Loucy (cell line): Measurements from ENCODE around the gene IGF2BP1.

Experiments used
- H2AFZ ChIP-seq: fragments of 200-600 bp; sonication (generic); 2 replicates; pipeline ENCODE4 v1.6.0; 2016; ENCODE audit warnings: antibody characterized with exemption, mild to moderate bottlenecking, low read length, moderate library complexity
- H3F3A ChIP-seq: fragments of 200-600 bp; 2 replicates; pipeline ENCODE4 v1.6.0; 2016; ENCODE audit warnings: antibody characterized with exemption, low read depth, mild to moderate bottlenecking
- H3K27me3 ChIP-seq: fragments of 200-600 bp; sonication (generic); 2 replicates; pipeline ENCODE4 v1.6.1; 2014; ENCODE audit warnings: low read length, mild to moderate bottlenecking; ENCODE audit not compliant: insufficient read depth, poor library complexity, severe bottlenecking
- H3K36me3 ChIP-seq: fragments of 200-600 bp; sonication (generic); 2 replicates; pipeline ENCODE4 v1.6.1; 2016; ENCODE audit warnings: low read length; ENCODE audit not compliant: insufficient read depth
- H3K4me1 ChIP-seq: fragments of 200-600 bp; sonication (generic); 2 replicates; pipeline ENCODE4 v1.5.1; 2014; ENCODE audit warnings: low read length, mild to moderate bottlenecking; ENCODE audit not compliant: insufficient read depth, poor library complexity, severe bottlenecking
- H3K4me2 ChIP-seq: fragments of 200-600 bp; sonication (generic); 2 replicates; pipeline ENCODE4 v1.6.0; 2014; ENCODE audit warnings: antibody characterized with exemption, low read length, low read depth, mild to moderate bottlenecking; ENCODE audit not compliant: poor library complexity, severe bottlenecking
- H3K4me3 ChIP-seq: fragments of 200-600 bp; sonication (generic); 2 replicates; pipeline ENCODE4 v1.5.1; 2014; ENCODE audit warnings: low read length, mild to moderate bottlenecking, mixed read lengths; ENCODE audit not compliant: poor library complexity, severe bottlenecking
- H3K79me2 ChIP-seq: fragments of 200-600 bp; sonication (generic); 2 replicates; pipeline ENCODE4 v1.6.1; 2014; ENCODE audit warnings: low read length; ENCODE audit not compliant: insufficient read depth
- H3K9ac ChIP-seq: fragments of 200-600 bp; sonication (generic); 2 replicates; pipeline ENCODE4 v1.6.0; 2014; ENCODE audit warnings: mild to moderate bottlenecking, low read depth, low read length, moderate library complexity; ENCODE audit not compliant: poor library complexity, severe bottlenecking
- H3K9me2 ChIP-seq: fragments of 200-600 bp; sonication (generic); replicated peaks from 2 replicates; pipeline ENCODE4 v1.6.1; 2016; ENCODE audit warnings: low read depth, low read length, mixed read lengths
- H3K9me3 ChIP-seq: fragments of 200-600 bp; sonication (generic); 2 replicates; pipeline ENCODE4 v1.6.1; 2014; ENCODE audit warnings: mild to moderate bottlenecking, antibody characterized with exemption, low read length, low read depth; ENCODE audit not compliant: insufficient read depth
- H4K20me1 ChIP-seq: fragments of 200-600 bp; sonication (generic); 2 replicates; pipeline ENCODE4 v1.6.0; 2014; ENCODE audit warnings: antibody characterized with exemption, low read length, mild to moderate bottlenecking; ENCODE audit not compliant: insufficient read depth, poor library complexity, severe bottlenecking
- EZH2phosphoT487 ChIP-seq: fragments of 200-600 bp; IDR thresholded peaks from 2 replicates; pipeline ENCODE4 v1.6.1; 2018; ENCODE audit warnings: antibody characterized with exemption, mild to moderate bottlenecking, moderate library complexity, borderline replicate concordance
- TF ChIP-seq, protein P1 (sequence below): fragments of 200-600 bp; sonication (generic); conservative IDR thresholded peaks from 2 replicates; pipeline ENCODE4 v1.5.1; 2014; ENCODE audit warnings: mild to moderate bottlenecking, antibody characterized with exemption, low read length

IGF2BP1 gene

DNA sequence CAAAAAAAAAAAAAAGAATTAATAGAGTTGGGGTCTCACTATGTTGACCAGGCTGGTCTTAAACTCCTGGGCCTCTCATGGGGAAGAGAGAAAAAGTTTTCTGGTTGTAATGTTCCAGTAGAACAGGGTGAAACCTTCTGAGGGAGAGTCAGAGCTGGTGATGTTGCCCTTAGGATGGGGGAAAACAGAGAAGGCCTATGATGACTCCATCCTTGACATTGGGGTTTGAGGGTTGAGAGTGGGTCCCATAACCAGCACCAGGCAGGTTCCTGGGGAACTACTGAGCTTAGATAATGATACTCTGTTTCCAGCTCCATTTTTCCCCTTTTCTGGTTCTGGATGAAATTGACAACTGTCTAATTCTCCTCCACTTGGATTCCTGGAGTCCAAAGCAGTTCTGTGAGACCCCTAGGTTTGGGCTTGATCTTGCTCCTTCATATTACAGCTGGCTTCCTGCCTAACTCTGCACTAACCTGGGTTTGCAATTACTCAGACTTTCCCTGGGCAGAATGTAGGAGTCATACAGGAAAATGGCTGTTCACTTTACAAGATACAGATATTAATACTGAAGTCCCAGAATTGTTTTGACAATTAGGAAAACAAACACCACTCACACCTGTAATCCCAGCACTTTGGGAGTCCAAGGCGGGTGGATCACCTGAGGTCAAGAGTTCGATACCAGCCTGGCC, 72.5 kb downstream of the IGF2BP1 start:
- H3K27me3 ChIP-seq: no peaks in the 10 kb centered on the region
- TF ChIP-seq, protein P1, sequence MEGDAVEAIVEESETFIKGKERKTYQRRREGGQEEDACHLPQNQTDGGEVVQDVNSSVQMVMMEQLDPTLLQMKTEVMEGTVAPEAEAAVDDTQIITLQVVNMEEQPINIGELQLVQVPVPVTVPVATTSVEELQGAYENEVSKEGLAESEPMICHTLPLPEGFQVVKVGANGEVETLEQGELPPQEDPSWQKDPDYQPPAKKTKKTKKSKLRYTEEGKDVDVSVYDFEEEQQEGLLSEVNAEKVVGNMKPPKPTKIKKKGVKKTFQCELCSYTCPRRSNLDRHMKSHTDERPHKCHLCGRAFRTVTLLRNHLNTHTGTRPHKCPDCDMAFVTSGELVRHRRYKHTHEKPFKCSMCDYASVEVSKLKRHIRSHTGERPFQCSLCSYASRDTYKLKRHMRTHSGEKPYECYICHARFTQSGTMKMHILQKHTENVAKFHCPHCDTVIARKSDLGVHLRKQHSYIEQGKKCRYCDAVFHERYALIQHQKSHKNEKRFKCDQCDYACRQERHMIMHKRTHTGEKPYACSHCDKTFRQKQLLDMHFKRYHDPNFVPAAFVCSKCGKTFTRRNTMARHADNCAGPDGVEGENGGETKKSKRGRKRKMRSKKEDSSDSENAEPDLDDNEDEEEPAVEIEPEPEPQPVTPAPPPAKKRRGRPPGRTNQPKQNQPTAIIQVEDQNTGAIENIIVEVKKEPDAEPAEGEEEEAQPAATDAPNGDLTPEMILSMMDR: no peak
- TF ChIP-seq EZH2phosphoT487: no peak
- no peaks in the 10 kb centered on the region for H3F3A ChIP-seq
- no peak overlapping the region for H3K4me2 ChIP-seq
- H2AFZ ChIP-seq: no peak overlapping the region
- H3K79me2 ChIP-seq: no peaks in the 10 kb centered on the region
- H3K4me1 ChIP-seq: no peaks in the 10 kb centered on the region
- H3K36me3 ChIP-seq: no peaks in the 10 kb centered on the region
- no peak overlapping the region for H3K4me3 ChIP-seq
- H3K9ac ChIP-seq: no peak overlapping the region
- H3K9me3 ChIP-seq: no peaks in the 10 kb centered on the region
- no peaks in the 10 kb centered on the region for H4K20me1 ChIP-seq
- no peaks in the 10 kb centered on the region for H3K9me2 ChIP-seq

DNA sequence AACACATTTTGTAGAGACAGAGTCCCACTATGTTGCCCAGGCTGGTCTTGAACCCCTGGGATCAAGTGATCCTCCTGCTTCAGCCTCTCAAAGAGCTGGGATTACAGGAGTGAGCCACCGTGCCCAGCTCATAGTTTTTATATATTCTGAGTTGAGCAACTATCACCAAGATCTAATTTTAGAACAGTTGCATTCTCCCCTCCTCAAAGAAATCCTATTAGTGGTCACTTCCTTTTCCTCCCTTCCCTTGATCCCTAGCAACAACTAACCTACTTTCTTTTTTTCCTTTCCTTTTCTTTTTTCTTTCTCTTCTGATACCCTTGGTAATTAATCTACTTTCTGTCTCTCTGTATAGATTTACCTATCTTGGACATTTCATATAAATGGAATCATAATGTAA, 73.9 kb downstream of the IGF2BP1 start:
- H3K4me3 ChIP-seq: no peak overlapping the region
- no peak for TF ChIP-seq EZH2phosphoT487
- TF ChIP-seq, protein P1: no peak
- H3K9me3 ChIP-seq: no peaks in the 10 kb centered on the region
- no peaks in the 10 kb centered on the region for H3K79me2 ChIP-seq
- no peaks in the 10 kb centered on the region for H3F3A ChIP-seq
- no peaks in the 10 kb centered on the region for H3K4me1 ChIP-seq
- H3K27me3 ChIP-seq: no peaks in the 10 kb centered on the region
- no peaks in the 10 kb centered on the region for H3K36me3 ChIP-seq
- H3K4me2 ChIP-seq: no peak overlapping the region
- H3K9me2 ChIP-seq: no peaks in the 10 kb centered on the region
- H2AFZ ChIP-seq: no peak overlapping the region
- H3K9ac ChIP-seq: no peak overlapping the region
- H4K20me1 ChIP-seq: no peaks in the 10 kb centered on the region

DNA sequence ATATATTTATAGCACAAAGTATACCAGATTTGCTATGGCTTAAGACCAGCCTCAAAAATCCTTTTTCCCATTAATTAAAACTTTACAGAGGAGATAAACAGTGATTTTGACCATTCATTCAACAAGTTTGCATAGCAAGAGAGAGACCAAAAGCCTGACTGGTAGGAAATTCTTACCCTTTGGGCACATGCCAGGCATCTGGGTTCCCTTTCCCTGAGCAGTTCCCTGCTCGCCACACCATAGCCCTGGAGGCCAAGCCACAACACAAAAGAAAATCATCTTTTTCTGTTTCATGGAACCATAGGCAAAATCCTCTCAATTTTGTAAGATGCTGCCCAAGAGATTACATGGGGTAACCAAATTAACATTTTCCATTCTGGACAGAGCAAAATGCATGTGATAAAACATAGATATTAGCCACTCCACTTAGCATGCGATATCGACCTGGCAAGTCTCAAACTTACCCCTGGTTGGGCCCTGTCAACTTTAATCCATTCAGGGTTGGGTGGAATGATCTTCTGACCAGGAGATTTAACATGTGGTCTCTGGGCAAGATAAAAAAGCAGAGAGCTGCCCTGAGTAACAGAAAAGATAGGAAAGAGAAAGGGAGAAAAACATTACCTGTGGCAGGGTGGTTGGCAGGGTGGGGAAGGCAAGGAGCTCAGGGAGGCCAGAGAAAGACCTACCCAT, 77.8 kb downstream of the IGF2BP1 start:
- H3K36me3 ChIP-seq: no peaks in the 10 kb centered on the region
- no peak overlapping the region for H3K4me2 ChIP-seq
- TF ChIP-seq, protein P1: no peak
- no peak for TF ChIP-seq EZH2phosphoT487
- no peaks in the 10 kb centered on the region for H3K79me2 ChIP-seq
- H2AFZ ChIP-seq: no peak overlapping the region
- H3F3A ChIP-seq: no peaks in the 10 kb centered on the region
- no peak overlapping the region for H3K9ac ChIP-seq
- 0 out of 2 replicates have a peak, but pooled peaks cover 5% of the 10 kb centered on the region for H3K9me3 ChIP-seq
- H3K4me3 ChIP-seq: no peak overlapping the region
- H4K20me1 ChIP-seq: no peaks in the 10 kb centered on the region
- H3K27me3 ChIP-seq: no peaks in the 10 kb centered on the region
- no peaks in the 10 kb centered on the region for H3K9me2 ChIP-seq
- H3K4me1 ChIP-seq: no peaks in the 10 kb centered on the region
